Measurements from ENCODE around the gene SLC16A3.
A peak's percentile ranks its signal among the peaks of the same experiment; 100 is the strongest.

Gene SLC16A3

GRCh38 chr17:82237083-82237745 lies 8.4 kb downstream of the SLC16A3 start:
- no peak for DNase-seq

GRCh38 chr17:82237746-82238471 lies 9.1 kb downstream of the SLC16A3 start:
- no peak for DNase-seq

GRCh38 chr17:82238472-82239201 lies 9.8 kb downstream of the SLC16A3 start:
- peak; percentile 83 for DNase-seq

- DNase-seq = no peak
Measured at GRCh38 chr17:82239401-82239925, 10.6 kb downstream of the SLC16A3 start.

GRCh38 chr17:82239926-82240505 lies 11.2 kb downstream of the SLC16A3 start:
- DNase-seq = no peak

GRCh38 chr17:82240506-82241182 lies 11.8 kb downstream of the SLC16A3 start:
- DNase-seq = no peak

GRCh38 chr17:82241183-82241925 lies 12.5 kb downstream of the SLC16A3 start:
- no peak for DNase-seq

- no peak for DNase-seq
Measured at GRCh38 chr17:82241926-82242697, 13.3 kb downstream of the SLC16A3 start.

GRCh38 chr17:82242698-82242976 lies 13.8 kb downstream of the SLC16A3 start:
- no peak for DNase-seq

- no peak for DNase-seq
Measured at GRCh38 chr17:82242977-82243647, 14.3 kb downstream of the SLC16A3 start.

- no peak for DNase-seq
Measured at GRCh38 chr17:82243648-82244412, 15.0 kb downstream of the SLC16A3 start.

- DNase-seq = no peak
Measured at GRCh38 chr17:82244413-82245133, 15.7 kb downstream of the SLC16A3 start.

- no peak for DNase-seq
Measured at GRCh38 chr17:82245134-82246039, 16.5 kb downstream of the SLC16A3 start.

- no peak for DNase-seq
Measured at GRCh38 chr17:82246040-82246364, 17.2 kb downstream of the SLC16A3 start.

- no peak for DNase-seq
Measured at GRCh38 chr17:82246365-82247181, 17.7 kb downstream of the SLC16A3 start.

GRCh38 chr17:82247182-82247823 lies 18.5 kb downstream of the SLC16A3 start:
- DNase-seq = no peak
